HG03097 (cell line): ENCODE results near the gene CHAMP1.
"Not testable (repeated sequence)": the region's sequence is repeated elsewhere in the genome, so short reads cannot be mapped to it uniquely, and the experiment has no call there.

Experiments
- ATAC-seq: cut with Tn5 transposase; IDR thresholded peaks from one replicate; pipeline ENCODE4 v1.9.1; 2021; ENCODE audit not compliant: unreplicated experiment, low FRiP score

The CHAMP1 gene

GRCh38 chr13:114330086-114330485 is 15.8 kb downstream of the CHAMP1 start:
- ATAC-seq = no peak

GRCh38 chr13:114333881-114334280 is 19.6 kb downstream of the CHAMP1 start:
- not testable (repeated sequence) for ATAC-seq

GRCh38 chr13:114334305-114335053 is 20.2 kb downstream of the CHAMP1 start:
- ATAC-seq = peak; percentile 68

GRCh38 chr13:114336457-114336856 is 22.2 kb downstream of the CHAMP1 start:
- not testable (repeated sequence) for ATAC-seq

- ATAC-seq = no peak
These were observed 24.7 kb downstream of the CHAMP1 start for GRCh38 chr13:114338959-114339358.

- no peak for ATAC-seq
These were observed 25.7 kb downstream of the CHAMP1 start for GRCh38 chr13:114339857-114340534.

GRCh38 chr13:114341003-114341777 is 26.9 kb downstream of the CHAMP1 start:
- ATAC-seq = no peak

GRCh38 chr13:114347256-114347655 is 33.0 kb downstream of the CHAMP1 start:
- ATAC-seq = not testable (repeated sequence)

GRCh38 chr13:114352763-114353162 is 38.5 kb downstream of the CHAMP1 start:
- not testable (repeated sequence) for ATAC-seq

GRCh38 chr13:114353382-114353781 is 39.1 kb downstream of the CHAMP1 start:
- not testable (repeated sequence) for ATAC-seq
